GM19455 (cell line): ENCODE results near the gene TOE1.
"Not testable (repeated sequence)": the region's sequence is repeated elsewhere in the genome, so short reads cannot be mapped to it uniquely, and the experiment has no call there.

Source experiments
- ATAC-seq: cut with Tn5 transposase; IDR thresholded peaks from one replicate; pipeline ENCODE4 v1.9.1; 2021; ENCODE audit not compliant: unreplicated experiment

The TOE1 gene

GRCh38 chr1:45354838-45355237 is 14.9 kb downstream of the TOE1 start:
- ATAC-seq, result no peak

DNA sequence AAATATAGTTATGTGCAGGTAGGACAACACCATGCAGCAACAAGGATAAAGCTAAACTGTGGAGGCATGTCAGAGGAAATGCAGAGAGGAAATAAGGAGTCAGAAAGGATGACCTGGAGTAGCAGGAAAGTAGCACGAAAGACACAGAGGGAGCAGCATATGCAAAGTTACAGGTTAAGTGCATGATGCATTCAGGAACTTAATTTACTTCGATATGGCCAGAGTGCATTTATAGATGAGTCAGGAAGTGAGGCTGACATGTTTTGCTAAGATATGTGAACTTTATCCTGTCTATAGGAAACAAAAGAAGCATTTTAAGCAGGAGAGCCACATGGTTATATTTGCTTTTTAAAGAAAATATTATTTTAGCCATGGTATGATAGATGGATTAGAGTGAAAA is 15.7 kb downstream of the TOE1 start:
- ATAC-seq, result no peak

- no peak for ATAC-seq
Measured at GRCh38 chr1:45356186-45356585, 16.2 kb downstream of the TOE1 start.

GRCh38 chr1:45359882-45360513 is 20.0 kb downstream of the TOE1 start:
- no peak for ATAC-seq

GRCh38 chr1:45360981-45361380 is 21.0 kb downstream of the TOE1 start:
- ATAC-seq, result not testable (repeated sequence)

DNA sequence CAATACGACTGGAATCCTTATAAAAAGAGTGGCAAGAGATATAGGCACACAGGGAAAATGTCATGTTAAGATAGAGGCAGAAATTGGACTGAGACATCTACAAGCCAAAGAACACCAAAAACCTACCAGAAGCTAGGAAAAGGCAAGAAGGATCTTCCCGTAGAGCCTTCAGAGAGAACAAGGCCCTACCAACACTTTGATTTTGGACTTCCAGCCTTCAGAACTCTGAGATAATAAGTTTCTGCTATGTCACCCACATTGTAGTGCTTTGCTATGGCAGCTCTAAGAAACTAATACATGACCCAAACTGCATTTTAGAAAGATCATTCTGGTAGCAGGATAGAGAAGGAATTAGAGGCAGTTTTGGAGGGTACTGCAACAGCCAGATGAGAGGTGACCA is 24.3 kb downstream of the TOE1 start:
- no peak for ATAC-seq

DNA sequence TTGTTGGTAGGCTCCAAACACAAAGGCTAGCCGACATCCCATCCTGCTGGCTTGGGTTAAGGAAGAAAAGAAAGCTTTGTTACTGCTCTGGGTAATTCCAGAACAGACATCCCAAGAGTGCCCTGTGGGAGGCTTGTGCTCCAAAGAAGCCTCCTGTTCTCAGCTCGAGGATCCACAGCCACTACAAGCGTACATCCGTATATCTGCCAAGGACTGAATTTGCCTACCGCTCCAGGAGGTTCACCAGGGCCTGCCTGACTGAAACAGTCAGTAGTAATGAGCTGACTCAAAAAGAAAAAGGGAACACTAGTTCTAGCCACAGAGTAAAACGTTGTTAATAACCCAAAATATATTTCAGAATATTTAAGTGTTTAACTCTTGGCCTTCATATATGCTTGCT is 25.1 kb downstream of the TOE1 start:
- ATAC-seq, result peak; percentile 80

DNA sequence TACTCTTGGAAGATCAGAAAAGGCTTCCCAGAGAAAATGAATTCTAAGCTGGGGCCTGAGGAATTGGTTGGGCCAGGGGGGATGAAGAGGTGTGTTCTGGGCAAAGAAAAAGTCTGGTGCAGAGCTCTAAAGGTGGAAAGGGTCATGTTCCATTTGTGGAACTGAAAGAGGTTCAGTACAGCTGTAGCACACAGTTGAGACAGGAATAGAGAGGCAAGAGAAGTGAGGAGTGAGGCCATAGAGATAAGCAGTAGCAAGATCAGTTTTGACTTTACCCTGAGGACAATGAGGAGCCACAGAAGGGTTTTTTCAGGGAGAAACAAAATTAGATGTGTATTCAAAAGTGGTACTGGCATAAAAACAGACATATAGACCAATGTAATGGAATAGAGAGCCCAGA is 30.6 kb downstream of the TOE1 start:
- ATAC-seq, result peak; percentile 74

DNA sequence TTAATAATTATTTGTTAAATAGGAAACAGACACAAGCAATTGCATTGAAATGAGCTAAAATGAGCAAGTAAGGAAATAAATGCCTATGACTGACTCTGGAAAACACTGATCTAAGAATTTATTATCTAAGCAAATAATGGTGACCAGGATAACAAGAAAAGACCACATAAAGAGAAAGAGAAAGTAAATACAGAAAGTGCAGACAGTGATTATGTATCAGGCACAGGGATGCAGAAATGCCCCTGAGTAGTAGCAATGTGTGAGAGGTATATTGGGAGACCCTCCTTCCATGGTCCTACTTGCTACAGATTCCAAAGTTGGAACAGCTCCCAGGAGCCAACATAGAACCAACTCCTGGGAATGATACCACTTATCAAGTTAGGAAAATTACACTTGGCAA is 33.6 kb downstream of the TOE1 start:
- no peak for ATAC-seq

- no peak for ATAC-seq
Measured at GRCh38 chr1:45375104-45376090, 35.4 kb downstream of the TOE1 start.

- no peak for ATAC-seq
Measured at GRCh38 chr1:45378184-45378583, 38.2 kb downstream of the TOE1 start.

DNA sequence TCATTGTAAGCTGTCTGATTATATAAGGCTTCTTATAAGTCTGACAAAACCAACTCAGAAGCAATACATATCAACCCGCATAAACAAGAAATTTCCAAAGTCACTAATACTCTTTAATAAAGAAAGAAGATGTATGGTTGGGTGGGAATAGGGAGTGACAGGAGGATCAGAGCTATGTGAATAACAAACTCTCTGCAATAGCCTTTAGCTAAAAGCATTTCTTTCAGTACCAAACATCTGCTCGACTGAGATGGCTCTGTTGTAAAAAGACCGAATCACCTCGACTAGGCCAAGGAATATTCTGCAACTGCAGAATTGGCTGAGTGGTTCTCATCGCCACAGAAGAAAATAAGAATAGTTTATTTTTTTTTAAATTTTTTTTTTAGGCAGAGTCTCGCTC is 39.6 kb downstream of the TOE1 start:
- ATAC-seq, result no peak

- ATAC-seq, result no peak
Measured at GRCh38 chr1:45380125-45380524, 40.2 kb downstream of the TOE1 start.

- no peak for ATAC-seq
Measured at GRCh38 chr1:45380730-45381129, 40.8 kb downstream of the TOE1 start.

- ATAC-seq, result no peak
Measured at GRCh38 chr1:45381243-45381642, 41.3 kb downstream of the TOE1 start.

GRCh38 chr1:45383191-45383590 is 43.2 kb downstream of the TOE1 start:
- no peak for ATAC-seq

DNA sequence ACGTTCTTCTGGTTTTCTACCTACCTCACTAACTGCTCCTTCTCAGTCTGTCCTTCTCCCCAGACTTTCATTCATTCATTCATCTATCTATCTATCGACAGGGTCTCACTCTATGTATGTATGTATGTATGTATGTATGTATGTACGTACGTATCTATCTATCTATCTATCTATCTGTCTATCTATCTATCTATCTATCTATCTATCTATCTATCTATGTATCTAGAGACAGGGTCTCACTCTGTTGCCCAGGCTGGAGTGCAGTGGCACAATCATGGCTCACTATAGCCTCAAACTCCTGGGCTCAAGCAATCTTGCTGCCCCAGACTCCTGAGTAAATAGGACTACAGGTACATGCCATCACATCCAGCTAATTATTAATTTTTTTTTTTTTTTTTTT is 44.2 kb downstream of the TOE1 start:
- ATAC-seq, result not testable (repeated sequence)

DNA sequence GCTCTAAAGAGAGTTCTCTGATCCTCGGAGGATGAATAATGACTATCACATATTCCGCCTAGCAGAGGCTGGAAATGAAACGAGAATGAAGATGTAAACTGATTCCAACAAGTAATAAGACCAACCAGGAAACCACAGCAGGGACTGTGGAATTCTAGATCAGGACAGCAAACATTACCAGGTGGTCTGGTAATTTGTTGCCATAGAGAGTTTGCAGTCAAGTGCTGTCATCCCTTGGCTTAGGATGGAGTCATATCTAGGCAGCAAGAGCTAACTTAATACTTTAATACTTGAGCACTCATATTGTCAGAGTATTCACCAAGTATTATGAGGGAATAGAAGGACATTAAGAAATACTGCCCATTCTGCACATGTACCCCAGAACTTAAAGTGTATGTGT is 45.3 kb downstream of the TOE1 start:
- no peak for ATAC-seq

- ATAC-seq, result no peak
Measured at GRCh38 chr1:45386219-45386618, 46.2 kb downstream of the TOE1 start.
